H1 (cell line): ENCODE data around the gene BTRC. TPM values are rescaled to one million over a fixed set of nuclear protein-coding genes. Genes with fewer than 3 reads are reported as not detected.

ENCODE experiments used
- CTCF ChIA-PET: fragments of 300-600 bp; sonication (Branson Sonifier 250); formaldehyde crosslinking; loops from one replicate; lab custom pipeline; 2021; ENCODE audit not compliant: partially characterized antibody; lab: Charles Lee
- POLR2A ChIA-PET: fragments of 300-600 bp; sonication (Branson Sonifier 250); formaldehyde crosslinking; loops from one replicate; lab custom pipeline; 2021; ENCODE audit warnings: inconsistent platforms; ENCODE audit not compliant: partially characterized antibody; lab: Charles Lee
- DNase-seq, 2 experiments: peaks; one replicate each; pipeline versions ENCODE4 v3.0.0 to v3.0.0-alpha.2; 2010 to 2022; ENCODE audit warnings: low spot score in 2 of 2, low read depth in 1 of 2, mixed read lengths in 1 of 2
- FAIRE-seq: peaks from 2 replicates; lab custom pipeline; 2011; peaks lifted over from hg19 to GRCh38; lab: Jason Lieb, UNC
- H2AFZ ChIP-seq: 2 replicates; pipeline ENCODE4 v1.8.1; 2012; ENCODE audit warnings: low read length, inconsistent platforms
- H2AK5ac ChIP-seq: 2 replicates; pipeline ENCODE4 v1.6.1; 2013; ENCODE audit warnings: low read depth, low read length
- H2BK120ac ChIP-seq: replicated peaks from 2 replicates; pipeline ENCODE3; 2013; ENCODE audit warnings: low read depth, low read length, inconsistent platforms
- H2BK12ac ChIP-seq: 2 replicates; pipeline ENCODE4 v1.6.1; 2013; ENCODE audit warnings: low read depth, low read length
- H2BK15ac ChIP-seq: 2 replicates; pipeline ENCODE4 v1.6.1; 2013; ENCODE audit warnings: low read length
- H2BK20ac ChIP-seq: 2 replicates; pipeline ENCODE4 v1.6.1; 2013; ENCODE audit warnings: low read length
- H2BK5ac ChIP-seq: 2 replicates; pipeline ENCODE4 v1.6.1; 2013; ENCODE audit warnings: low read depth, low read length
- H3K14ac ChIP-seq: 2 replicates; pipeline ENCODE4 v1.6.1; 2013; ENCODE audit warnings: inconsistent platforms; ENCODE audit not compliant: insufficient read length
- H3K18ac ChIP-seq: 2 replicates; pipeline ENCODE4 v1.6.1; 2013; ENCODE audit warnings: low read length; ENCODE audit errors: extremely low read depth
- H3K23ac ChIP-seq: 2 replicates; pipeline ENCODE4 v1.6.1; 2013; ENCODE audit warnings: inconsistent platforms; ENCODE audit not compliant: insufficient read length
- H3K23me2 ChIP-seq: 2 replicates; pipeline ENCODE4 v1.6.1; 2013; ENCODE audit warnings: low read depth, low read length
- H3K27ac ChIP-seq: 2 replicates; pipeline ENCODE4 v1.6.1; 2011; ENCODE audit warnings: low read depth, low read length, inconsistent platforms
- H3K27me3 ChIP-seq, 4 experiments: replicated peaks in 1 of 4; 1 replicate in 1 of 4; 2 replicates in 3 of 4; pipeline versions ENCODE4 v1.6.1 to v1.8.1; 2011 to 2013; ENCODE audit warnings: low read length in 3 of 4, mild to moderate bottlenecking in 3 of 4, inconsistent platforms in 2 of 4, mixed read lengths in 2 of 4, moderate library complexity in 1 of 4; ENCODE audit not compliant: control insufficient read depth in 3 of 4, insufficient read depth in 3 of 4; ENCODE audit errors: extremely low read depth in 1 of 4
- H3K36me3 ChIP-seq, 4 experiments: 2 replicates each; pipeline versions ENCODE4 v1.6.1 to v1.8.1; 2011 to 2013; ENCODE audit warnings: mild to moderate bottlenecking in 4 of 4, low read length in 3 of 4, moderate library complexity in 2 of 4, control low read depth in 1 of 4, inconsistent platforms in 1 of 4; ENCODE audit not compliant: insufficient read depth in 4 of 4, control insufficient read depth in 2 of 4
- H3K4ac ChIP-seq: replicated peaks from 2 replicates; pipeline ENCODE3; 2013; ENCODE audit warnings: low read length, low read depth, mixed read lengths, inconsistent platforms; ENCODE audit not compliant: insufficient read length
- H3K4me1 ChIP-seq, 4 experiments: replicated peaks in 1 of 4; 1 replicate in 1 of 4; 2 replicates in 3 of 4; pipeline versions ENCODE4 v1.6.1 to v1.8.1; 2011 to 2013; ENCODE audit warnings: low read length in 3 of 4, inconsistent platforms in 2 of 4, mixed read lengths in 1 of 4; ENCODE audit not compliant: insufficient read depth in 4 of 4, control insufficient read depth in 3 of 4
- H3K4me2 ChIP-seq, 2 experiments: 2 replicates each; pipeline versions ENCODE4 v1.6.1 to v1.8.1; 2011 to 2013; ENCODE audit warnings: low read depth in 2 of 2, low read length in 2 of 2, control low read depth in 1 of 2, inconsistent platforms in 1 of 2, mild to moderate bottlenecking in 1 of 2; ENCODE audit not compliant: insufficient read depth in 1 of 2
- H3K4me3 ChIP-seq, 4 experiments: fragments of 200-600, 300-600 bp in 1 of 4; sonication (generic), shearing (Covaris generic), sonication (Bioruptor Twin) in 1 of 4; 2 replicates each; pipeline versions ENCODE4 v1.5.1 to v1.8.1; 2011 to 2016; ENCODE audit warnings: low read length in 4 of 4, low read depth in 3 of 4, control low read depth in 2 of 4, inconsistent platforms in 2 of 4, mild to moderate bottlenecking in 2 of 4, mixed read lengths in 1 of 4, moderate library complexity in 1 of 4; ENCODE audit not compliant: insufficient read depth in 2 of 4; ENCODE audit errors: extremely low read depth in 1 of 4
- H3K56ac ChIP-seq: replicated peaks from 2 replicates; pipeline ENCODE3; 2013; ENCODE audit warnings: low read depth, mild to moderate bottlenecking, mixed read lengths, low read length, inconsistent platforms; ENCODE audit not compliant: insufficient read length
- H3K79me1 ChIP-seq: 2 replicates; pipeline ENCODE4 v1.6.1; 2013; ENCODE audit warnings: low read depth, low read length, control low read depth
- H3K79me2 ChIP-seq, 2 experiments: 2 replicates each; pipeline versions ENCODE4 v1.6.1 to v1.8.1; 2012 to 2013; ENCODE audit warnings: low read length in 2 of 2, mild to moderate bottlenecking in 2 of 2, inconsistent platforms in 1 of 2; ENCODE audit not compliant: insufficient read depth in 2 of 2, control insufficient read depth in 1 of 2
- H3K9ac ChIP-seq, 4 experiments: replicated peaks in 1 of 4; 1 replicate in 1 of 4; 2 replicates in 3 of 4; pipeline versions ENCODE4 v1.6.1 to v1.8.1; 2011 to 2013; ENCODE audit warnings: low read depth in 3 of 4, low read length in 3 of 4, control low read depth in 2 of 4, mild to moderate bottlenecking in 2 of 4, moderate library complexity in 2 of 4, inconsistent platforms in 1 of 4; ENCODE audit errors: extremely low read depth in 1 of 4
- H3K9me3 ChIP-seq, 2 experiments: 2 replicates each; pipeline versions ENCODE4 v1.6.1 to v1.8.1; 2012 to 2013; ENCODE audit warnings: mild to moderate bottlenecking in 2 of 2, moderate library complexity in 2 of 2, control low read depth in 1 of 2, inconsistent platforms in 1 of 2, low read depth in 1 of 2, low read length in 1 of 2, mixed read lengths in 1 of 2; ENCODE audit not compliant: insufficient read depth in 2 of 2
- H4K20me1 ChIP-seq, 2 experiments: replicated peaks in 1 of 2; 2 replicates each; pipeline versions ENCODE3 to v1.8.1; 2011 to 2013; ENCODE audit warnings: inconsistent platforms in 2 of 2, low read length in 2 of 2, mild to moderate bottlenecking in 1 of 2; ENCODE audit not compliant: insufficient read depth in 2 of 2, control insufficient read depth in 1 of 2
- H4K5ac ChIP-seq: 2 replicates; pipeline ENCODE4 v1.6.1; 2013; ENCODE audit warnings: low read length, low read depth, mixed read lengths, inconsistent platforms; ENCODE audit not compliant: insufficient read length
- H4K8ac ChIP-seq: 2 replicates; pipeline ENCODE4 v1.8.0; 2013; ENCODE audit warnings: mild to moderate bottlenecking, moderate library complexity, low read length, inconsistent platforms; ENCODE audit not compliant: insufficient read depth; ENCODE audit errors: extremely low read depth
- H4K91ac ChIP-seq: replicated peaks from 2 replicates; pipeline ENCODE3; 2013; ENCODE audit warnings: low read length, mixed read lengths, inconsistent platforms; ENCODE audit not compliant: insufficient read length
- BCL11A ChIP-seq, 2 experiments: IDR thresholded peaks; one replicate each; pipeline ENCODE4 v1.6.1; 2011; ENCODE audit warnings: low read depth in 2 of 2, low read length in 2 of 2, mild to moderate bottlenecking in 2 of 2
- CBX5 ChIP-seq: fragments of 300-800, 300-1000 bp; sonication (generic); IDR thresholded peaks from 2 replicates; pipeline ENCODE4 v1.7.1; 2016; ENCODE audit warnings: antibody characterized with exemption, low read length, low read depth
- CBX8 ChIP-seq: fragments of 300-800, 300-1000 bp; sonication (generic); IDR thresholded peaks from 2 replicates; pipeline ENCODE4 v1.7.1; 2016; ENCODE audit warnings: low read depth, low read length, borderline replicate concordance
- HDAC2 ChIP-seq, 2 experiments: fragments of 300-600 bp in 1 of 2; sonication (generic) in 1 of 2; IDR thresholded peaks; 2 replicates each; pipeline ENCODE4 v1.6.1; 2011 to 2012; ENCODE audit warnings: low read depth in 2 of 2, low read length in 2 of 2, mild to moderate bottlenecking in 2 of 2, moderate library complexity in 2 of 2, borderline replicate concordance in 1 of 2, inconsistent platforms in 1 of 2
- JUN ChIP-seq: IDR thresholded peaks from 2 replicates; pipeline ENCODE4 v1.6.1; 2011; ENCODE audit warnings: low read depth, mild to moderate bottlenecking, improper control_type of control experiment, low read length
- JUND ChIP-seq: IDR thresholded peaks from 2 replicates; pipeline ENCODE4 v1.6.1; 2011; ENCODE audit warnings: mild to moderate bottlenecking, improper control_type of control experiment, low read length
- MAFK ChIP-seq: IDR thresholded peaks from 2 replicates; pipeline ENCODE4 v1.6.1; 2012; ENCODE audit warnings: low read depth, mild to moderate bottlenecking, improper control_type of control experiment, low read length
- POLR2A ChIP-seq, 2 experiments: IDR thresholded peaks; 1 replicate in 1 of 2; 2 replicates in 1 of 2; pipeline ENCODE4 v1.6.1; 2011; ENCODE audit warnings: low read depth in 2 of 2, low read length in 2 of 2, mild to moderate bottlenecking in 2 of 2; ENCODE audit errors: control extremely low read depth in 1 of 2
- RNF2 ChIP-seq: fragments of 200-900, 300-1000 bp; sonication (generic); IDR thresholded peaks from 2 replicates; pipeline ENCODE4 v1.7.1; 2016; ENCODE audit warnings: borderline replicate concordance, low read depth, mild to moderate bottlenecking, antibody characterized with exemption, low read length; ENCODE audit not compliant: poor library complexity, severe bottlenecking; ENCODE audit errors: missing control alignments
- RXRA ChIP-seq: IDR thresholded peaks from 2 replicates; pipeline ENCODE4 v1.6.1; 2011; ENCODE audit warnings: low read depth, mild to moderate bottlenecking, low read length, moderate library complexity; ENCODE audit not compliant: insufficient read depth
- SIX5 ChIP-seq: IDR thresholded peaks from 2 replicates; pipeline ENCODE4 v1.6.1; 2011; ENCODE audit warnings: mild to moderate bottlenecking, low read depth, low read length
- TAF1 ChIP-seq: IDR thresholded peaks from 2 replicates; pipeline ENCODE4 v1.6.1; 2011; ENCODE audit warnings: mild to moderate bottlenecking, low read depth, low read length
- USF2 ChIP-seq: IDR thresholded peaks from 2 replicates; pipeline ENCODE4 v1.6.1; 2011; ENCODE audit warnings: low read length, improper control_type of control experiment
- WGBS, 2 experiments: shearing (Covaris generic) in 1 of 2; methylation state at CpG; one replicate each; pipeline versions ENCODE4 v1.1.6 to v1.1.7; 2013 to 2015; ENCODE audit warnings: low lambda C conversion rate in 2 of 2, mixed read lengths in 2 of 2, inconsistent platforms in 1 of 2, low coverage in 1 of 2, missing lambda C conversion rate in 1 of 2; ENCODE audit not compliant: insufficient replicate concordance in 2 of 2, insufficient coverage in 1 of 2, insufficient read length in 1 of 2; ENCODE audit errors: extremely low coverage in 1 of 2, missing lambda C conversion rate in 1 of 2; 5-methylcytosine and 5-hydroxymethylcytosine counted together
- polyA plus RNA-seq, 7 experiments: library from polyadenylated mRNA; depleted of rRNA in 3 of 7; stranded (reverse) in 5 of 7; unstranded in 2 of 7; fragments of >200 nt in 5 of 7; fragments of 200-250 nt in 2 of 7; gene quantifications; 1 replicate in 5 of 7; 2 replicates in 1 of 7; 4 replicates in 1 of 7; pipeline versions ENCODE4 v1.2.1 to v1.2.3, GENCODE V29; 2011 to 2013; ENCODE audit warnings: missing spikeins in 2 of 7, mixed read lengths in 2 of 7
- total RNA-seq: library from RNA; stranded (reverse); fragmentation: NEBNext Ultra II Directional; extraction: Animal tissue kit (Norgen Biotek cat#: 25700); gene quantifications from 2 replicates; pipeline ENCODE4 v1.2.1, GENCODE V29; 2021

Gene BTRC
- total and polyA plus RNA-seq, 2 of the 8 experiments (the other 6 are each of a cell fraction or from before 2014, with no cell fraction given): 9.9 to 24.7 TPM

GRCh38 chr10:101562231-101562630, 208.3 kb downstream of the BTRC start:
- ChIA-PET POLR2A (interaction anchor here (2.8 kb wide), 1 partner anchor 11 kb away, joined by 9 read pairs; no protein-coding TSS in a partner anchor), CTCF (interaction anchor here (0.9 to 8.5 kb wide), 9 partner anchors 8 to 401 kb away, joined by 3 to 65 read pairs (median 6); no protein-coding TSS in a partner anchor)
- FAIRE-seq (no peak), DNase-seq (no peak)
- Histone ChIP-seq H3K14ac (no peak overlapping the region), H3K4me2 (no peak overlapping the region), H3K4me1 (peaks cover 0 to 6% (median 3%) of the 10 kb centered on the region in 4 experiments; a peak in 4 of 7 replicates), H2AK5ac (no peak overlapping the region), H3K27me3 (peaks cover 1 to 15% (median 14%) of the 10 kb centered on the region in 4 experiments), H3K36me3 (no peaks in the 10 kb centered on the region), H3K27ac (no peak overlapping the region), H3K4ac (no peak overlapping the region), H3K79me1 (no peaks in the 10 kb centered on the region), H2BK120ac (no peak overlapping the region), H3K23me2 (no peaks in the 10 kb centered on the region; the same call in 1 of the 2 replicates), H3K9ac (no peak overlapping the region), H3K9me3 (no peaks in the 10 kb centered on the region), H2BK12ac (no peak overlapping the region), H2BK5ac (no peak overlapping the region), H3K79me2 (no peaks in the 10 kb centered on the region), H2BK20ac (no peak overlapping the region), H4K8ac (no peak overlapping the region), H2AFZ (no peak overlapping the region), H4K91ac (no peak overlapping the region), H4K20me1 (peaks cover 0 to 4% of the 10 kb centered on the region in 2 experiments), H2BK15ac (no peak overlapping the region), H4K5ac (no peak overlapping the region), H3K18ac (no peak overlapping the region), H3K56ac (no peak overlapping the region), H3K4me3 (no peak overlapping the region), H3K23ac (no peak overlapping the region)
- 93% methylated on average over 5 of the region's 5 CpGs; no CpG with 5 or more reads in 1 of the 2 experiments for WGBS, 2 experiments
- TF ChIP-seq JUN (no peak), SIX5 (no peak), USF2 (no peak), TAF1 (no peak), POLR2A (IDR thresholded peaks at IDR 0.05; ENCODE audit: control extremely low read depth in 1 of 2, low read depth in 2 of 2, low read length in 2 of 2) (no peak), RNF2 (no peak), MAFK (no peak), BCL11A (IDR thresholded peaks at IDR 0.05; ENCODE audit: low read depth in 2 of 2, low read length in 2 of 2) (no peak), HDAC2 (IDR thresholded peaks at IDR 0.05; ENCODE audit: borderline replicate concordance in 1 of 2, low read depth in 2 of 2, low read length in 2 of 2) (no peak), CBX8 (no peak), RXRA (no peak), CBX5 (no peak), JUND (no peak)
